Progenitor cell of endocrine pancreas (in vitro differentiated cells): ENCODE results near the gene FOXC1. TPM values are rescaled to one million over a fixed set of nuclear protein-coding genes. Genes with fewer than 3 reads are reported as not detected.

Experiments
- DNase-seq: peaks from one replicate; pipeline ENCODE4 v3.0.0; 2021; ENCODE audit warnings: low spot score; ENCODE audit not compliant: unreplicated experiment
- H3K27ac Mint-ChIP-seq: 2 replicates; pipeline ENCODE4 v1.8.0; 2021; ENCODE audit warnings: mild to moderate bottlenecking, moderate library complexity, mixed read lengths
- H3K27me3 Mint-ChIP-seq: 2 replicates; pipeline ENCODE4 v1.8.0; 2021; ENCODE audit warnings: mixed read lengths
- H3K36me3 Mint-ChIP-seq: 2 replicates; pipeline ENCODE4 v1.8.0; 2022; ENCODE audit warnings: mixed read lengths; ENCODE audit not compliant: insufficient read depth
- H3K4me1 Mint-ChIP-seq: 2 replicates; pipeline ENCODE4 v1.8.0; 2021; ENCODE audit warnings: low read depth, mixed read lengths
- H3K4me3 Mint-ChIP-seq: 2 replicates; pipeline ENCODE4 v1.8.0; 2021; ENCODE audit warnings: low read depth, mild to moderate bottlenecking, moderate library complexity, mixed read lengths
- H3K9me3 Mint-ChIP-seq: 2 replicates; pipeline ENCODE4 v1.8.0; 2021; ENCODE audit warnings: low read depth, mixed read lengths
- CTCF ChIP-seq: fragments of 200-600 bp; sonication (generic); IDR thresholded peaks from one replicate; pipeline ENCODE4 v1.5.0; 2021; ENCODE audit warnings: antibody characterized with exemption, mild to moderate bottlenecking; ENCODE audit not compliant: unreplicated experiment
- total RNA-seq: library from RNA; stranded (reverse); gene quantifications from 2 replicates; pipeline ENCODE4 v1.2.1, GENCODE V29; 2021

Gene FOXC1
- total RNA-seq, 1 donor from 2014 or later: 0.46 TPM

- Mint-ChIP-seq H3K4me1 (no peaks in the 10 kb centered on the region), H3K27ac (no peak overlapping the region), H3K36me3 (peaks cover 3% of the 10 kb centered on the region), H3K27me3 (peaks cover 73% of the 10 kb centered on the region), H3K4me3 (peak overlapping the region; percentile 33), H3K9me3 (no peaks in the 10 kb centered on the region)
- no peak for DNase-seq
- TF ChIP-seq CTCF: no peak
Measured at GRCh38 chr6:1619673-1620503, 10.2 kb downstream of the FOXC1 start.

- Mint-ChIP-seq H3K9me3 (no peaks in the 10 kb centered on the region), H3K27me3 (peaks cover 76% of the 10 kb centered on the region), H3K27ac (no peak overlapping the region), H3K4me1 (peaks cover 3% of the 10 kb centered on the region), H3K4me3 (no peak overlapping the region), H3K36me3 (peaks cover 3% of the 10 kb centered on the region)
- no peak for DNase-seq
- TF ChIP-seq CTCF: no peak
Measured at GRCh38 chr6:1620504-1621069, 10.9 kb downstream of the FOXC1 start.

- peaks cover 76% of the 10 kb centered on the region for H3K27me3 Mint-ChIP-seq
- no peak overlapping the region for H3K27ac Mint-ChIP-seq
- no peaks in the 10 kb centered on the region for H3K9me3 Mint-ChIP-seq
- no peak for TF ChIP-seq CTCF
- peaks cover 3% of the 10 kb centered on the region for H3K36me3 Mint-ChIP-seq
- H3K4me1 Mint-ChIP-seq: peaks cover 3% of the 10 kb centered on the region
- no peak overlapping the region for H3K4me3 Mint-ChIP-seq
- no peak for DNase-seq
Measured at GRCh38 chr6:1621070-1621701, 11.5 kb downstream of the FOXC1 start.

GRCh38 chr6:1622220-1622850 lies 12.6 kb downstream of the FOXC1 start:
- Mint-ChIP-seq H3K27ac (no peak overlapping the region), H3K9me3 (no peaks in the 10 kb centered on the region), H3K27me3 (peaks cover 76% of the 10 kb centered on the region), H3K4me3 (no peak overlapping the region), H3K36me3 (peaks cover 3% of the 10 kb centered on the region), H3K4me1 (peaks cover 3% of the 10 kb centered on the region)
- TF ChIP-seq CTCF: no peak
- DNase-seq: no peak
